GM19397 (cell line): ENCODE results near the gene SLC51A.
"Not testable (repeated sequence)": the region's sequence is repeated elsewhere in the genome, so short reads cannot be mapped to it uniquely, and the experiment has no call there.

Source experiments
- ATAC-seq: cut with Tn5 transposase; IDR thresholded peaks from one replicate; pipeline ENCODE4 v1.9.1; 2021; ENCODE audit warnings: mild to moderate bottlenecking, moderate library complexity; ENCODE audit not compliant: unreplicated experiment

SLC51A gene

GRCh38 chr3:196193133-196193735, 23.1 kb upstream of the SLC51A start:
- ATAC-seq: no peak

GRCh38 chr3:196193736-196194541, 22.4 kb upstream of the SLC51A start:
- ATAC-seq: no peak

DNA sequence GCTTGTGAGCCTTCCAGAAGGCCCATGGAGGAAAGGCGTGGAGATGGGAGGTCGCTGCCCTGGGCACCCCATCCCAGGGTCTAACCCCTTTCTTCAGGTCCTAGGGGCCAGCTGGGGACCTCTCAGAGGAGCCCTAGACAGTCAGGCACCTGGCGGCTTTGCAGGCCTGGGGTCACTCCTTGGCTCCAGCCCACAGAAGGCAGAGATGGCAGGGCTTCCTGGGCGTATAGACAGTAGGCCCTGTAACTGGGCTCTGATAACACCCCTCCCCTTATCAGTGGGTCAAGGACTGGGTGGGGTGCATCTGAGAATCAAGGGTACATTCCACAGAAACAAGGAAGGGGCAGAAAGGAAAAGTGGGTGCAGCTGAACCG, 21.8 kb upstream of the SLC51A start:
- no peak for ATAC-seq

- no peak for ATAC-seq
Observed at GRCh38 chr3:196195664-196196265, 20.6 kb upstream of the SLC51A start.

- no peak for ATAC-seq
Observed at GRCh38 chr3:196197524-196197923, 18.8 kb upstream of the SLC51A start.

- no peak for ATAC-seq
Observed at GRCh38 chr3:196198081-196198675, 18.2 kb upstream of the SLC51A start.

DNA sequence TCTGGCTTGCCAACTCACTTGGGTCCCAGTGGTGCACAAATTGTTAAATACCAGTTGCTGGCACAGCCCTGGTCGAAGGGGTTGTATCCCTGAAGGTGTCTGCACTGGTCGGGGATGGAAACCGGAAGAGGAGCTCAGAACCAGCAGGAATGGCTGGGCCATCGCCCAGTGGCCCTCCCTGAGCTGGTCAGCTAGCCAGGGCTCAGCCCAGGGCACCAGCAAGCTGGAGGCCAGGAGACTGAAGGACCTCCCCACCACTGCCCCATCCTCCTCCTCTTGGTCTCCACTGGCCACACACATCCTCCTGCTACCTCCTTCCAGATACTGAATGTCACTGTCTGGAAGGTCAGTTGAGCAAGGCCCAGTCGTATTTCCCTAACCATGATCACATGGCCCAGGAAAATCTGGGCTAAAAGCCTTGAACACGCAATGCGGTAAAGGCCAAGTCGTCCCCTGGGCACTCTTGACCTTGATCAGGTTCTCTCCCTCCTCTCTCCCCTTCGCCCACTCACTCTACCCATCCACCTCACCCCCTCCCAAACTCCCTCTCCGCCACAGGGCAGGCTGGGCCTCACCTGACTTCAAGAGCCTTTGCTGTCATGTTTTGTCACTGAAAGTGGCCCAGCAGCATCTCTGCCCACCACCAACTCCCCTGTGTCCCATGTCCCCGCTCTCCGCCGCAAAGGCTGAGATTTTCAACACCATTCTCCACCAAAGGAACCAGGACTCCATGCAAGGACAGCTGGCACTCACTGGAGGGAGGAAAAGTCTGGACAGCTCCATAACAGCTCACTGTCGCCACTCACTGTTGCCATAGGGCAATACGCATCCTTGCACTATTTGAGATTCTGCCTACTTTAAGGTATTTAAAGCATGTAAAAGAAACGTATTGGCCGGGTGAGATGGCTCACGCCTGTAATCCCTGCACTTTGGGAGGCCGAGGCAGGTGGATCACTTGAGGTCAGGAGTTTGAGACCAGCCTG, 17.3 kb upstream of the SLC51A start:
- no peak for ATAC-seq

- ATAC-seq: no peak
Observed at GRCh38 chr3:196202516-196202970, 13.8 kb upstream of the SLC51A start.

GRCh38 chr3:196203846-196204245, 12.5 kb upstream of the SLC51A start:
- ATAC-seq: no peak

GRCh38 chr3:196205442-196206205, 10.7 kb upstream of the SLC51A start:
- not testable (repeated sequence) for ATAC-seq

DNA sequence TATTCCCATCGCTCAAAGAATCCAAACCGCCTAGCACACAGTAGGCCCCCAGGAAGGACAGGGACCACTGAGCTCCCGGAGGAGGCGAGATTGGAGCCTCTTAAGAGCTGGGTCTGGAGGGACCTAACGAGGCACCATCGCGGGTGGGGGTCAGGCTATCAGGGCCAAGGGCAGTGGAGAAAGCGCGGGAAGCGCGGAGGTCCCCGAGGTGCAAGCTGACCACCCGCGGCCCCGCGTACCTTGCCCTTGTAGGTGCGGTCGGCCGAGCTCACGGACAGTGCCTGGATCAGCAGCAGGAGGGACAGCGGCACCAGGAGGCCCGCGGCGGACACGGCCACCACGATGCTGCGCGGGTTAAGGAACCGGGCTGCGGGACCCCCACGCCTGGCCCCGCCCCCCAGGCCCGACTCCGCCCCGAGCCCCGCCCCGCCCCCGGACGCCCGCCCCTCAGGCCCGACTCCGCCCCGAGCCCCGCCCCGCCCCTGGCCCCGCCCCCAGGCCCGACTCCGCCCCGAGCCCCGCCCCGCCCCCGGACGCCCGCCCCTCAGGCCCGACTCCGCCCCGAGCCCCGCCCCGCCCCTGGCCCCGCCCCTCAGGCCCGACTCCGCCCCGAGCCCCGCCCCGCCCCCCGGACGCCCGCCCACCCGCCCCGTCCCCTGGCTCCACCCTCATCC, 9.0 kb upstream of the SLC51A start:
- ATAC-seq: no peak

DNA sequence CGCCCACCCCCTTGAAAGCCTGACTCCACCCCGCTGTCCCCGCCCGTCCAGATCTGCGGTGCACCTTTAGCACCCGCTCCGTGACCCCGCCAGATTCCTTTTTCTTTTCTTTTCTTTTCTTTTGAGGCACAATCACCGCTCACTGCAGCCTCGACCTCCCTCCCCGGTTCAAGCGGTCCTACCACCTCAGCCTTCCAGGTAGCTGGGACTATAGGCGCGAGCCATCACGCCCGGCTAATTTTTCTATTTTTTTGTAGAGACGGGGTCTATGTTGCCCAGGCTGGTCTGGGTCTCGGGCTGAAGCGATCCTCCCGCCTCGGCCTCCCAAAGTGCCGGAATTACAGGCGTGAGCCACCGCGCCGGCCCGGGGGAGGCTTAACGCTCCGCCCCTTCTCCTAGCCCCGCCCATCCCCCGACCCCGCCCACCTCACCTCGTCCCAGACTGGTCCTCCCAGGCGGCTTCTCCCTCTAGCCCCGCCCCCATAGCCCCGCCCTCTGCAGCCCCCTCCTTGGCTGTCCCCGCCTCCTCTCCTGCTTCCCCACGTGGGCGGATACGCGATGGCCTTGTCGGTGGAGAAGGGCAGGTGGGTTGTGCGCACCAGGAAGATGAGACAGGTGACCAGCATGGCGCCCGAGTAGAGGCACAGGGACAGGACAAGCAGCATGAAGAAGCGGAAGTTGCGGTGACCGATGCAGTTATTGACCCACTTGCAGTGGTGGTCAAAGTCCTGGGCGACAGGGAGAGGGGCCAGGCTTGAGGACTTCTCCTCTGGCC, 8.3 kb upstream of the SLC51A start:
- ATAC-seq: no peak

DNA sequence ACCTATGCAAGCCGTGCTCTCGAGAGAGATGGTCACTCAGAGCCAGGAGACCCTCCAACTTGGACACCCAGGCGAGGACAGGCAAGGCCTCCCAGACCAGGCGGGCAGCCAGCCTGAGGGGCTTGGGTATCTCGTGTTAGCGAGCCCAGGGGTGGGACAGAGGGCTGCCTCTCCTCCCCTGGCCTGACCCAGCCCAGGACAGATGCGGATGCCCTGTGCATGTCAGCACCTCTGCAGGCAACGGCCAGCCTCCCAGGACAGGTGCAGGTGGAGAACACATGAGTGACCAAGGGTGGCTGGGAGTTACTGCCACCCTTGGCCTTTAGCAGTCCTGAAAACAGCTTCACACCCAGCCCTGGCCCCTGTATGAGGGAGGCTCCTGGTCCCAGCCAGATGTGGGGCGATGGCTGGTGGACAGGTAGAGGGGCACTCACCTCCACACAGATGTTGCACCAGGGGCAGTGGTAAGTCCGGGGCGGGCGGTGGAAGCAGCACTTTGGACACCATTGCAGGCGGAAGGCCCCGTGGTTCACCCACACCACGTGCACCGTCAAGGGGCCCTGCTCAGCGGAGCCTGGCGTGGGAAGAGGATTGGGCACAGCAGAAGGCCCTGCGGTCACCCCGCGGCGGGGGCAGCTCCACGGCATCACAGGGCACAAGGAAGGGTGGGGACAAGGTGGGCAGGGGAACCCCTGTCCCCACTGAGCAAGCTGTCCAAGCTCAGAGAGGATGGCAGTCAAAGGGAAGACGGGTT, 7.2 kb upstream of the SLC51A start:
- ATAC-seq: no peak

DNA sequence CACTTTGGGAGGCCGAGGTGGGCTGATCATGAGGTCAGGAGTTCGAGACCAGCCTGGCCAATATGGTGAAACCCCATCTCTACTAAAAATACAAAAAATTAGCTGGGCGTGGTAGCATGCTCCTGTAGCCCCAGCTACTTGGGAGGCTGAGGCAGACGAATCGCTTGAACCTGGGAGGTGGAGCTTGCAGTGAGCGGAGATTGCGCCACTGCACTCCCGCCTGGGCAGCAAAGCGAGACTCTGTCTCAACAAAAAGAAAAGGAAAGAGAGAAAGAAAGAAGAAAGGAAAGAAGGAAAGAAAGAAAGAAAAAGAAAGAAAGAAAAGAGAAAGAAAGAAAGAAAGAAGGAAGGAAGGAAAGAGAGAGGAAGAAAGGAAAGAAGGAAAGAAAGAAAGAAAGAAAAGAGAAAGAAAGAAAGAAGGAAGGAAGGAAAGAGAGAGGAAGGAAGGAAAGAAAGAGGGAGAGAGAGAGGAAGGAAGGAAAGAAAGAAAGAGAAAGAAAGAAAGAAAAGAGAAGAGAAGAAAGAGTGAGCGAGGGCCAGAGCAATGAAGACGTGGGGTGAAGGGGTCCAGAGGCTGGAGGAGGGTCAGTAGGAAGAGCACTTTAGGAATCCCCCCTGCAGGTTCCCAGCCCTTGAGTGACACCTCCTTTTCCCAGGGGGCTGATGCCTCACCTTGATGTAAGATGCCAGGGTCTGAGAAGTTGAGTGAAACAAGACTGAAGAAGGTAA, 6.2 kb upstream of the SLC51A start:
- ATAC-seq: not testable (repeated sequence)

GRCh38 chr3:196210673-196211556, 5.4 kb upstream of the SLC51A start, which contains the start of gene ZDHHC19:
TSS of gene ZDHHC19 (minus strand) at chr3:196211400. CDS start at chr3:196211315, 85 bp downstream.
- no peak for ATAC-seq
